SK-N-DZ (cell line): ENCODE measurements around the gene KCNA2.

ENCODE experiments used
- DNase-seq: peaks from one replicate; pipeline ENCODE4 v3.0.0-alpha.2; 2015; ENCODE audit warnings: low spot score

The KCNA2 gene

GRCh38 chr1:110602466-110602865 is 3.7 kb downstream of the KCNA2 start:
- DNase-seq = no peak

GRCh38 chr1:110601332-110601731 is 4.8 kb downstream of the KCNA2 start:
- no peak for DNase-seq

GRCh38 chr1:110600716-110601115 is 5.4 kb downstream of the KCNA2 start:
- no peak for DNase-seq

DNA sequence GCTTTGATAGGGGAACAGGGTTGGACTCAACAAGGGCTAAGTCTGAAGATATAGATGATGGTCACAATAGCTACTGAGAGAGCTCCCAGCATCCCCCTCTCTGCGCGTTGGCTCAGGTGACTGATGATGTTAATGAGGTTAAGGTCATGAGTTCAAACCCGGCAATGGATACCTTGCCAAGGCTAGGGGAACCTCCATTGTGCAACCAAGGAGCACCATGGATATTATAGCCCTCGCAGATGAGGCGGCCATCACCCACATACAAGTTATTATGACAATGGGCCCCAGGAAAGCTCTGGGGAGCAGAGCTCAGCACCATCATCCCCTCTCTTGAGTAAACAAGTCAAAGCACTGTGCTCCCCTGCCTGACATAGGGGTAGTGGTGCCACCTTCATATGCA is 8.2 kb downstream of the KCNA2 start:
- no peak for DNase-seq

DNA sequence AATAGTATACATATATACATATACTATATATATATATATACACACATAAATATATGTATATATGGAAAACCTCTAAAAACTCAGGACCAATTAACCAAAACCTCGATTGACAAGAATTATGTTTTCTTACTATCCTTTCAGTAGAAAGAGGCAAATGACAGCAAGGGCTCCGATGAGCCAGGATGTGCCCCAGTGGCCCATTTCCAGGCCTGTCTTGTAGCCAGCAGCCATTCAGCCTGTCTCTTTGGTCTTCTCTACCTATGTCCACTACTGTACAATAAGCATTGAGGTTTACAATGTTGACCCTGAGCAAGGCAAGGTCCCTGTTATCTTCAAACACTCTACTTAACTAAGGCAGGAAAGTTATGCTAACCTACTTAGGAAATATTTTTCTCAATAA is 9.8 kb downstream of the KCNA2 start:
- DNase-seq = no peak

DNA sequence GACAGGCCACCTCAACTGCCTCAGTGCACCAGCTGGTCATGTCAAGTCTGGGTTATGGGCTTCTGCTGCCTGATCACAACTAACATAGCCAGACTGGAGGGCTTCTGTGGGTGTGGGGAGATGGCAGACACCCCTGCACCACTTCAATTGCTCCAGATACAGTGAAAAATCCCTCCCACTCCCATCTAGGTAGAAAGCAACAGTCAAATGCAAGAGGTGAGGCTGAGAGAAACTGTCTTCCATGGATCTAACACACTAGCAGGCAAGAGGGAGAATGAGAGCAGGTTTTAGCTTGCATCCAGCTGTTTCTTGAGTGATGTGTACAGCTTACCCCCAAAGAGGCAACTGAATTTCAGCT is 10.8 kb downstream of the KCNA2 start:
- no peak for DNase-seq

DNA sequence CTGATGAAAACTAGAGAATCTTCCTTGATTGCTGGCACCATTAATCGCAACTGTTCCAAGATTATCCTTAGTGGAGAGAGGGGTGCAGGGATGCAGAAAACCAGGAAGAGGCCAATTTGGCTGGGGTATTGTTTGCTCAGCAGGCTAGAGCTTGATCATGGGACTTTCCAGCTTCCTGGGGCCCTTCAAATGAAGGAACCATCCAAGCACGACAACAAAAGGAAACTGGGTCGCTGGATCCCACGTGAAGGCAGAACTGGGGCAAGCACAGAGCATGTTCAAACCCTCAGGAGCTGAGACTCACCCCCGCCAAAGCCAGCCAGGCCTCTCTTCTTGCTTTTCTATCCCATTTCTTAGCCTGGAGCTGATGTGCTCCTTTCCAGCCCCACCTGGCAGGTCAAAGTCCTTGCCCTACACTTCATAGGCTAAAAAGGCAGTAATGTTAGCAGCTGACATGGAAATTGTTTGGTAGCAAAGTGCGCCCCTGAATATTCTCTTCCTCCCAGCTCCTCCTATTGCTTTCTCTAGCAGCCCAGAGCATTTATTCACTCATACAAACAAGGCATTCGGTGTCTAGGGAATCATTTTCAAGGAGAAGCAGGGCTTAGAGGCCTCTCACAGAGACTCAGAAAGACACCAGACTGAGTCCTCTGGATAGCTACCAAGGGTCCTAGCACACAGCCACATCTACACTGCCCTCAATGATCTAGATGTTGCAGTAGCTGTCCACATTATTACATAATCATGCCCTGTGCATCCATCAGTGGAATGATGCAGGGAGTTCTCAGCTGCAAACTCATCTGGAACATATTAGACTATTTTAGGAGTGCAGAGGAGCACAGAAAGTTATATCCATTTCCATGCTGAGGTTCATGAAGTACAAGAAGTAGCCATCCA is 11.5 kb downstream of the KCNA2 start:
- DNase-seq = no peak

DNA sequence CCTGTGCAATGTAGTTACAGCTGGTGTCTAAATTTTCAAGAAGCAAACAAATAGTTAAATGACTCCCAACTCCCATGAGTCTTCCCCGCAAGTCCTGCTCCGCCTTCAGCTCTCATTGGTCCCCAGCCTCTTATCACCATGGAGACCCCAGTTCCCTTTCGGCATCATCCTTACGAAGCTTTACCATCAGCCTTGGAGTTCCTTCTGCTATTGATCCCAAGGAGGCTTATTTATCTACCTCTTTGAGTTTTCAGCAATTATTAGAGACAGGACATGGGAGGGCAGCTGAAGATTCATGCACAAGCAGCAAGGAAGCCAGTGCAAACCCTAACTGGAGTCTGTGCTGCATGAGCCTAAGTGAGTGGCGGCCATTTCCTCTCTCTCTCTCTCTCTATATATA is 12.3 kb downstream of the KCNA2 start:
- DNase-seq = no peak

DNA sequence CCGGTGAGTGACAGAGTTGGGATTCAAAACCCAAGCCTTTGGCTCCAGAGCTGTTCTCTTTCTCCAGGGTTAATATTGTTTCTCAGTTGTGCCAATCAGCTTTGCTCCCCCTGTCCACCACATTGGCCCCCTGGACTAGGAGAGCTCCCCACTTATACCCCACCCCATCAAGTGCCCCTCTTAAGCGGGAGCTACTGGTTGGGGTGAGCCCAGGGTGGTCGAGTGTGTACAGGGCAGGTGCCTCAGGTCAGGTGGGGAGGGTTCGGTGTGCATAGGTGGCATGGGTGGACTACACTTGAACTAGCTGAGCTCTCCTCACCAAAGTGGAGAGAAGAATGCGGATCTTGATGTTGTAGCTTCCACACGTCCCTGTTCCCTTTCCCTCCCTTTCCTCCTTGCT is 14.2 kb downstream of the KCNA2 start:
- no peak for DNase-seq

DNA sequence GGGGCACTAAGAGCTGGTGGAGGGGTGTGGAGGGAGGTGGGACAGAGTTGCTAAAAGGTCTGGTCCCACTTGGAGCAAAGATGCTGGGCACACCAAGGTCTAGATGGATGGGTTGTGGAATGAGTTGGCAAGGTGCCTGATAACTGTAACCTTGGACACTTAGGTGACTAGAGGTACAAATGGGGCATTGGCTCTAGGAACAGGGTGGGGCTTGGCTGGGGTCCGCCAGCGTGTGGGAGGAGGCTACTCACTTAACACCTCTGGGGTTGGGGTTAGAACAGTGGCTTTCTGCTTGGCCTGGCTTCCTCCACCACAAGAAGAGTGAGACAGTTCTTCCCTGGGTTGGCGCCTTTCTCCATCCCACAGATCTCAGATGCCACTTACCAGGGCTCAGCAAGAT is 17.2 kb downstream of the KCNA2 start:
- no peak for DNase-seq

- DNase-seq = no peak
Observed at GRCh38 chr1:110588486-110588885, 17.7 kb downstream of the KCNA2 start.

DNA sequence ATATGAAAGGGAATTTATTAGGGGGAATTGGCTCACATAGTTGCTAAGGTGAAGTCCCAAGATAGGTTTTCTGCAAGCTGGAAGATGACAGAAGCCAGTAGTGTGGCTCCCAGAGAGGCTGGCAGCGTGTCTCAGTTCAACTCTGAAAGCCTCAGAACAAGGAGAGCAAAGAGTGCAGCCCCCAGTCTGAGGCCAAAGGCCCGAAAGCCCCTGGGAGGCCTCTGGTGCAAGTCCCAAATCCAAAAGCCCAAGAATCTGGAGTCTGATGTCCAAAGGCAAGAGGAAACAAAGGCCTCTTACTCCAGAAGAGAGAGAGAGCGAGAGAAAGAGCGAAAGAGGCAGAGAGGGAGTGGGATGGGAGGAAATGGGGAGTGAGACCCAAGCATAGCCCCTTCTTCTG is 18.3 kb downstream of the KCNA2 start:
- no peak for DNase-seq

- DNase-seq = no peak
Observed at GRCh38 chr1:110585481-110585880, 20.7 kb downstream of the KCNA2 start.

DNA sequence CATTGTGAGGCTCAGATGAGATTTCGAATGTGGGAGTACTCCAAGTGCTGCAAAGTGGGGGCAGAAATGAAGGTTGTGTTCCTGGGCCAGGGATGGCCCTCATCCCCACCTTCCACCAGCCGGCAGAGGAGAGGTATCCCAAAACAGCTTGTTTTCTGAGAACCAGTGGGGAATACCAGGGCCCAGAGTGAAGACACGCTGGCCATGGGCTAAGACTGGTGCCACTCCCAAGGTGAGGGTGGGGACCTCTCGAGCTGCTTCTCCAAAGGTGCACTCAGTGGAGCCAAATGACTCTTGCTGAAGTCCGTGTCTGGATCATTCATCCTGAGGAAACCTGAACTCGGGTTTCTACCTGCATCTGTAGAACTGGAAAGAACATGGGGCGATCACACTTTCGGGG is 22.1 kb downstream of the KCNA2 start:
- no peak for DNase-seq

GRCh38 chr1:110583505-110583904 is 22.7 kb downstream of the KCNA2 start:
- no peak for DNase-seq

DNA sequence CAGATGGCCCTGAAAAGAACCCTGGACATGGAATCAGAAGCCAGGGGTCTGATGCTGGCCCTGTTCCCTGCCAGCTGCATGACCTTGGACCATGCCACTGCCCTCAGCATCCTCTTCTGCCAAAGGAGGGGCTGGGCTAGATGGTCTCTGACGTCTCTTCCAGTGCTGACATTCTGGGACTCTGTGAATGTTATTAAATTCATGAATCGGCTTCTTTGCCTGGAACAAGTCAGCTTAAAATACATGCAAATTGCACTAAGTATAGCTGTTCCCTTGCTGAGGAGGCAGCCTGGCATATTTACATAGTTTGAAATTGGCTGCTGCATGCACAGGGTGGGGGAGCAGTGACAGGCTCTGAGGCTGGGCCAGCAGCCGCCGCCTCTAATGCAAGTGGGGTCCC is 23.8 kb downstream of the KCNA2 start:
- DNase-seq = no peak

GRCh38 chr1:110581682-110582145 is 24.4 kb downstream of the KCNA2 start:
- DNase-seq = no peak

DNA sequence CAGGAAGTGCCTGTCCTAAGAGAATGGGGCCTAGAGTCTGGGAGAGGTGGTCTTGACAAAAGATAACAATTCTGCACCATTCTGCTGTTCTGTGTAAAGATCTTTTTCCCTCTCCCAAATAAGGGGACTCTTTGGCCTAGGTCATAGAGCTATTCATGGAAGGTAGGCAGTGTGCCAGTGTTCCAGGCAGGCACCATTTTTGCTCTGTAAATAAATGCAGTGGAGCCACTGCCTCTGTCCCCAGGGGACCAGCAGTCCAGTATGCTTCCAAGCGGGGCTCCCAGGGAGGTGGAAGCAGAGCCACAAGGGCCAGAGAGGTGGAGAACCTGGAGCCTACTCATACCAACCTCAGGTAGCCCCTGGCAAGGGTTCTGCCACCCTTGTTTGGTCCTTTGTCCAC is 25.9 kb downstream of the KCNA2 start:
- DNase-seq = no peak

DNA sequence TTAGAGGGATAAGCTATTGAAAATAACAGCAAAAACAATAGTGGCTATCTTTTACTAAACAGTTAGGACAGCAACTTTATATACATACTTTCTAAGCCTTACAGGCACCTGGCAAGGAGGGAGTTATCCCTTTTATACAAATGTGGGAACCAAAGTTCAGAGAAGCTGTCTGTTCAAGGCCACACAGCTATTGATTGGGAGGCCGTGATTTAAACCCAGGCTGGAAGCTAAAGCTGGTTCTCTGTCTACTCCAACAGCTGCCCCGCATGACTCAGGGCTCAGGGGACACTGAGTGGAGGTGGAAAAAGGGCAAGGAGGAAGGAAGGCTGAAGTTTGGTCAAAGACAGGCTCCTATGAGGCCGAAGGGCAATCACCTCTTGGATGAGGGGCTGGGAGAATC is 26.7 kb downstream of the KCNA2 start:
- no peak for DNase-seq

GRCh38 chr1:110576441-110576840 is 29.7 kb downstream of the KCNA2 start:
- DNase-seq = no peak

GRCh38 chr1:110573314-110573713 is 32.8 kb downstream of the KCNA2 start:
- no peak for DNase-seq

DNA sequence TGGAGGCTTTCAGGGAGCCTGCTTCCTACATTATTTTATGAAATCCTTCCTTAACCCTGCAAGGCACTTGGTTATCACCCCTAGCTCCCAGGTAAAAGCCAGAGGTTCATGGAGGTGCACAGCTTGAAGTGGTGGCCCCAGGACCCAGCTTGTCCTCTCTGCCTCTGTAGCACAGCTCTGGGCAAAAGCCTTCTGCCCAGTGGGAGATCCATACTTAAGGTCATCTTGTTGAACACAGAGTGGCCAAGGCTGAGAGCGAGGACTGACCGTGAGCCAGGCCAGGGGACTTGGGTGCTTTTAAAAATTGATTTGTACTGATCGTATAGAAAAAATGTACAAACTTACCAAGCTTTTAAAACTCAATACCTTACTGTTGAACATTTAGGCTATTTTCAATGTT is 33.4 kb downstream of the KCNA2 start:
- DNase-seq = no peak

- DNase-seq = no peak
Observed at GRCh38 chr1:110570901-110571300, 35.3 kb downstream of the KCNA2 start.

DNA sequence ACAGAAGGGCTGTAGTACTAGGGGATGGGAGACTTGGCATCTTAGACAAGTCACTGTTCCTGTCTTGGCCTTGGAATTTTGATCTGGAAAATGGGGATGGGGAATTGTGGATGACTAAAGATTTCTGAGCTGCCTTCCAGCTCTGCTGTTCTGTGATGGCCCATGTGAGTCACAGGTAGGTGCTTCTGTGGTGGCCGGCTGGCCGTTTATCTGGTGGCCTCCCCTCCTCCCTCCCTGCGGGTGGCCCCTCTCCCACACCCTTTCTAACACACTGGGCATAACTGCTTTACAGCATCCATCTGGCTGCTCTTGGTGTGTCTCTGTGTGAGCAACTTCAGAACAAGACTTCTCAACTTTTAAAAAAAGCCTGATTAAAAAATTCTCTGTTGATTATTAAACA is 35.9 kb downstream of the KCNA2 start:
- DNase-seq = no peak
